H9 (cell line): ENCODE measurements around the gene MLH1. TPM values are rescaled to one million over a fixed set of nuclear protein-coding genes. Genes with fewer than 3 reads are reported as not detected.

Experiments
- DNase-seq: peaks from one replicate; pipeline ENCODE4 v3.0.0-alpha.2; 2017
- H2AFZ ChIP-seq: one replicate; pipeline ENCODE4 v1.6.1; 2013; ENCODE audit warnings: mild to moderate bottlenecking, low read length, control low read depth, moderate library complexity
- H2AK5ac ChIP-seq: 2 replicates; pipeline ENCODE4 v1.6.1; 2013; ENCODE audit warnings: low read length, control low read depth, mixed read lengths; ENCODE audit not compliant: insufficient read length
- H2BK120ac ChIP-seq: one replicate; pipeline ENCODE4 v1.6.1; 2013; ENCODE audit warnings: low read depth, mild to moderate bottlenecking, low read length, control low read depth, inconsistent platforms; ENCODE audit not compliant: poor library complexity, severe bottlenecking
- H2BK12ac ChIP-seq: 2 replicates; pipeline ENCODE4 v1.6.1; 2013; ENCODE audit warnings: low read length, control low read depth, mixed read lengths, low read depth; ENCODE audit not compliant: insufficient read length
- H2BK15ac ChIP-seq: 2 replicates; pipeline ENCODE4 v1.6.1; 2013; ENCODE audit warnings: low read depth, low read length, control low read depth
- H2BK20ac ChIP-seq: one replicate; pipeline ENCODE4 v1.6.1; 2013; ENCODE audit warnings: low read depth, mild to moderate bottlenecking, low read length, control low read depth, inconsistent platforms; ENCODE audit not compliant: poor library complexity, severe bottlenecking
- H2BK5ac ChIP-seq: 2 replicates; pipeline ENCODE4 v1.6.1; 2013; ENCODE audit warnings: low read length, control low read depth, mixed read lengths; ENCODE audit not compliant: insufficient read length
- H3K14ac ChIP-seq: 2 replicates; pipeline ENCODE4 v1.6.1; 2013; ENCODE audit warnings: low read length, control low read depth; ENCODE audit not compliant: insufficient read depth
- H3K18ac ChIP-seq: 2 replicates; pipeline ENCODE4 v1.6.1; 2013; ENCODE audit warnings: low read depth, mild to moderate bottlenecking, mixed read lengths, low read length, control low read depth; ENCODE audit not compliant: insufficient read length
- H3K23ac ChIP-seq: 2 replicates; pipeline ENCODE4 v1.6.1; 2013; ENCODE audit warnings: low read length, control low read depth, mixed read lengths, low read depth; ENCODE audit not compliant: insufficient read length
- H3K23me2 ChIP-seq: 2 replicates; pipeline ENCODE4 v1.6.1; 2013; ENCODE audit warnings: low read depth, mild to moderate bottlenecking, mixed read lengths, low read length, control low read depth; ENCODE audit not compliant: insufficient read length, poor library complexity, severe bottlenecking
- H3K27ac ChIP-seq: 2 replicates; pipeline ENCODE4 v1.5.1; 2013; ENCODE audit warnings: low read length, control low read depth, mixed read lengths, low read depth; ENCODE audit not compliant: insufficient read length
- H3K27me3 ChIP-seq: 2 replicates; pipeline ENCODE4 v1.6.1; 2013; ENCODE audit warnings: low read length, control low read depth, inconsistent platforms; ENCODE audit not compliant: insufficient read depth
- H3K4ac ChIP-seq: 2 replicates; pipeline ENCODE4 v1.6.1; 2013; ENCODE audit warnings: low read depth, mild to moderate bottlenecking, control low read depth, inconsistent platforms, low read length, moderate library complexity
- H3K4me1 ChIP-seq: 2 replicates; pipeline ENCODE4 v1.6.1; 2013; ENCODE audit warnings: low read length, control low read depth, inconsistent platforms; ENCODE audit not compliant: insufficient read depth
- H3K4me2 ChIP-seq: 2 replicates; pipeline ENCODE4 v1.6.1; 2013; ENCODE audit warnings: low read length, control low read depth, mixed read lengths; ENCODE audit not compliant: insufficient read length, insufficient read depth
- H3K56ac ChIP-seq: 2 replicates; pipeline ENCODE4 v1.6.1; 2013; ENCODE audit warnings: low read depth, mild to moderate bottlenecking, mixed read lengths, low read length, control low read depth; ENCODE audit not compliant: insufficient read length
- H3K79me1 ChIP-seq: 2 replicates; pipeline ENCODE4 v1.6.1; 2013; ENCODE audit warnings: low read depth, mild to moderate bottlenecking, moderate library complexity, low read length, control low read depth, inconsistent platforms; ENCODE audit not compliant: insufficient read depth, poor library complexity, severe bottlenecking
- H3K79me2 ChIP-seq: 2 replicates; pipeline ENCODE4 v1.6.1; 2013; ENCODE audit warnings: low read length, control low read depth, inconsistent platforms; ENCODE audit not compliant: insufficient read depth
- H3K9ac ChIP-seq: 2 replicates; pipeline ENCODE4 v1.6.1; 2013; ENCODE audit warnings: low read length, control low read depth, mixed read lengths; ENCODE audit not compliant: insufficient read length; ENCODE audit errors: extremely low read depth
- H3K9me3 ChIP-seq: one replicate; pipeline ENCODE4 v1.6.1; 2013; ENCODE audit warnings: low read depth, low read length, inconsistent platforms; ENCODE audit not compliant: control insufficient read depth
- H3T11ph ChIP-seq: one replicate; pipeline ENCODE4 v1.6.1; 2013; ENCODE audit warnings: mild to moderate bottlenecking, low read length, control low read depth, inconsistent platforms
- H4K20me1 ChIP-seq: one replicate; pipeline ENCODE4 v1.6.1; 2013; ENCODE audit not compliant: control insufficient read depth, insufficient read length, insufficient read depth
- H4K5ac ChIP-seq: 2 replicates; pipeline ENCODE4 v1.6.1; 2013; ENCODE audit warnings: low read depth, mild to moderate bottlenecking, mixed read lengths, low read length, control low read depth; ENCODE audit not compliant: insufficient read length
- H4K8ac ChIP-seq: replicated peaks from 2 replicates; pipeline ENCODE4 v1.6.1; 2013; ENCODE audit warnings: low read length, control low read depth, mixed read lengths, low read depth; ENCODE audit not compliant: insufficient read length
- H4K91ac ChIP-seq: 2 replicates; pipeline ENCODE4 v1.6.1; 2013; ENCODE audit warnings: low read depth, mild to moderate bottlenecking, moderate library complexity, mixed read lengths, low read length, control low read depth; ENCODE audit not compliant: insufficient read length
- H3K27ac Mint-ChIP-seq, 3 experiments: 2 replicates in 2 of 3; 3 replicates in 1 of 3; pipeline ENCODE4 v1.8.0; 2020 to 2021; ENCODE audit warnings: mixed read lengths in 3 of 3, mild to moderate bottlenecking in 1 of 3, moderate library complexity in 1 of 3
- H3K27me3 Mint-ChIP-seq: 2 replicates; pipeline ENCODE4 v1.8.0; 2021; ENCODE audit warnings: low read depth, mild to moderate bottlenecking, moderate library complexity, mixed read lengths
- H3K36me3 Mint-ChIP-seq, 3 experiments: 2 replicates in 2 of 3; 3 replicates in 1 of 3; pipeline ENCODE4 v1.8.0; 2020 to 2021; ENCODE audit warnings: low read depth in 3 of 3, mixed read lengths in 3 of 3; ENCODE audit not compliant: insufficient read depth in 1 of 3
- H3K4me1 Mint-ChIP-seq, 2 experiments: 2 replicates each; pipeline ENCODE4 v1.8.0; 2020; ENCODE audit warnings: mixed read lengths in 2 of 2
- H3K4me3 Mint-ChIP-seq, 2 experiments: 2 replicates in 1 of 2; 3 replicates in 1 of 2; pipeline ENCODE4 v1.8.0; 2020 to 2021; ENCODE audit warnings: mild to moderate bottlenecking in 2 of 2, mixed read lengths in 2 of 2, moderate library complexity in 1 of 2
- H3K9me3 Mint-ChIP-seq, 2 experiments: 2 replicates in 1 of 2; 3 replicates in 1 of 2; pipeline ENCODE4 v1.8.0; 2020; ENCODE audit warnings: mild to moderate bottlenecking in 2 of 2, mixed read lengths in 2 of 2, moderate library complexity in 1 of 2
- CTCF ChIP-seq: fragments of 200-600 bp; sonication (generic); conservative IDR thresholded peaks from 3 replicates; pipeline ENCODE4 v1.8.0; 2021; ENCODE audit warnings: antibody characterized with exemption, mild to moderate bottlenecking
- WGBS: extraction: QIAGEN DNeasy Blood & Tissue Kit; methylation state at CpG from one replicate; pipeline ENCODE4 v1.1.7; 2013; ENCODE audit warnings: missing lambda C conversion rate, low lambda C conversion rate, mixed read lengths; ENCODE audit not compliant: insufficient read length; ENCODE audit errors: extremely low coverage; 5-methylcytosine and 5-hydroxymethylcytosine counted together
- total RNA-seq: library from RNA; stranded (reverse); gene quantifications from 2 replicates; pipeline ENCODE4 v1.2.1, GENCODE V29; 2021

Gene MLH1
- total RNA-seq, 1 experiment from 2014 or later: 45.1 TPM

- Histone ChIP-seq H3K4me2 (no peak overlapping the region), H3T11ph (no peak overlapping the region), H3K56ac (no peak overlapping the region), H3K4me1 (no peaks in the 10 kb centered on the region), H3K79me1 (peaks cover 3% of the 10 kb centered on the region), H4K91ac (no peak overlapping the region), H3K27ac (no peak overlapping the region), H2BK5ac (no peak overlapping the region), H4K8ac (no peak overlapping the region), H4K20me1 (no peaks in the 10 kb centered on the region), H2AFZ (no peak overlapping the region), H3K23ac (no peak overlapping the region), H3K9me3 (no peaks in the 10 kb centered on the region), H3K9ac (no peak overlapping the region), H2BK12ac (no peak overlapping the region), H2BK15ac (no peak overlapping the region), H2BK120ac (no peak overlapping the region), H2AK5ac (no peak overlapping the region), H3K4ac (no peak overlapping the region), H2BK20ac (no peak overlapping the region), H3K18ac (no peak overlapping the region), H3K14ac (no peak overlapping the region), H3K27me3 (no peaks in the 10 kb centered on the region), H3K23me2 (no peaks in the 10 kb centered on the region), H4K5ac (no peak overlapping the region), H3K79me2 (no peaks in the 10 kb centered on the region; the same call in 1 of the 2 replicates)
- no peak overlapping the region for H3K27ac Mint-ChIP-seq
- no peaks in the 10 kb centered on the region for H3K4me1 Mint-ChIP-seq
- peaks cover 0 to 4% of the 10 kb centered on the region in 2 experiments; a peak in 2 of 5 replicates for H3K9me3 Mint-ChIP-seq
- H3K4me3 Mint-ChIP-seq: no peak overlapping the region
- H3K27me3 Mint-ChIP-seq: no peaks in the 10 kb centered on the region
- TF ChIP-seq CTCF: no peak
- DNase-seq: no peak
- peaks cover 46 to 80% (median 68%) of the 10 kb centered on the region in 3 experiments for H3K36me3 Mint-ChIP-seq
- no CpG with 5 or more reads among the region's 1 CpG for WGBS
Observed at GRCh38 chr3:37028329-37028728, 35.0 kb downstream of the MLH1 start.
